ENCODE measurements around the gene JTB.

Gene JTB

DNA sequence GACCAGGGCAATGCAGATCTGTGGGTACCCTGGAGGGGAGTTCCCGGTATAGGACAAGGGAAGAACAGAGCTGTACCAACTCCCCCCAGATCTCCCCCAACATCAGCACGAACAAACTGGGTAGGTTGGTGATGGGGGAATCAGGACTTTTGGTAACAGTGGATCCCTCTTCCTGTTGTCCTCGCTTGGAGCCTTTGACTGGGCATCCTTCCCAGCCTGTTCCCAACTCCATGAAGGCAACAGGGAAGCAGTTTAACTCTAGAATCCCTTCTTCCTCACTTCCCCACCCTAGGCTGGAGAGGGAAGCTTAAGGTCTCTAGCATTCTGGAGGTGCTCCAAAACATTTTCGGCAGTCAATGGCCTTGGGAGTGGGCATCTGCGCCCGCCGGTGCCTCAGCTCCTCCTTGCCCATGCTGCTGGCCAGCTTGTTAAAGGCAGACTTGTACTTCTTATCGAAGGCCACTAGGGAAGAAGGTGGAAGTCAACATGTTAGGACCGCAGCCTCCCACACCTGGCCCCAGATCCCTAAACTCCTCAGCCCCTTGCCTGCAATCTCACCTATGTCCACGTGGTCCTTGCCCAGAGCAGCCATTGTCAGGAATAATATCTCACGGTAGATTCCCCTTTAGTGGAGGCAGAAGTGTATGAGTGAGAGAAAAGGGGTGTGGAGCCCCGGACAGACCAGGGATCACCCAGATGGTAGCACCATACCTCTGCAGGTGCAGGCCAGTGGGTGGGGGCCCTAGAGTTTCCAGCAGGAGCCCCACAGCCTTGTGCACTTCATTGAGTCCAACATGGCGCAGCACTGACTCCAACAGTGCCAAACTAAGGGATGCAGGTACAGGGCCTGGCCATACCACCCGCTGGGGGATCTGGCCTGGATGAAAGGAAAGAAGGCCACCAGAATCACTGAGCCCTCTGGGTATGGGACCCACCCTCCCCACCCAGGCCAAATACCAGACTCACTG is 47.2 kb downstream of the JTB start:
- DNase-seq: no peak

DNA sequence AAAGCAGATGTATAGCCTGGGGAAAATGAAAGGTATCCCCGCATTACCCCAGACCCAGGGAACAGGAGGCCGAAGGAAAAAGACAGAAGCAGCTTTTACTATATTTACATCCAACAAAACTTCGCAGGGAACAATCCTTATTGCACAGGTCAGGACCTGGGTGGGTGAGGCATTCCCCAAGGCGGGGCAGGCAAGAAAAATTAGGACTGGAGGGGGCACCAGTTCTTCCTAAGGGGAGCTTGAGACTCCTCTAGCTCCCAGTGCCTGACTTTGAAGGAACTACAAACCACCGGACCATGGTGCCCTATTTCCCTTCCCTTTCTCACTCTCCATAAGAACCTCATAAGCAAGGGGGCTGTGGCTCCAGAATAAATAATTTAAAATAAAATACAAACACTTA is 48.0 kb downstream of the JTB start:
- DNase-seq: no peak

DNA sequence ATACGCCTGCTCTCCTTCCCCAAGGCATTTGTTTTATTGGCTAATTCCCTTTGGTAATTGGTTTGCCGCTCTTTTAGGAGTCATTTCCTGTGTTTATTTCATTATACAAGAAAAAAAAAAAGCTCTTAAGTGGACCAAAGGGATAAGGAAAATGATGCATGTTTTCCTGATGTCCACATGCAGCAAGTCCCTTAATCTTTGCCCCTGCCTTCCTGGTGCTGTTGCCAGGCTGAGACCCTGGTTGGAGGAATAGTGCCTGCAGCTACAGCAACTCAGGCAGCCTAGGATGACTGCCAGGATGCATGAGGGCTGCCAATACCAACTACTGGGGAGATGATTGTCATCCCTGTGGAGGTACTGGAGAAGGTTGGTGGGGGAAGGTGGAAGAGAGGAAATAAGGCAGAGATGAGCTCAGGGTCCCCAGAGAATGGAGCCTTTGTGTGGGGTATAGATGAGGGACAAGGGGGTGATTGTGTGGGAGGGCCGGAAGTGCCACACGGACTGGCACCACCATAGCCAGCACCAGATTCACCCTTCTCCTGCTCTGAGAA is 48.6 kb downstream of the JTB start:
- DNase-seq: no peak

DNA sequence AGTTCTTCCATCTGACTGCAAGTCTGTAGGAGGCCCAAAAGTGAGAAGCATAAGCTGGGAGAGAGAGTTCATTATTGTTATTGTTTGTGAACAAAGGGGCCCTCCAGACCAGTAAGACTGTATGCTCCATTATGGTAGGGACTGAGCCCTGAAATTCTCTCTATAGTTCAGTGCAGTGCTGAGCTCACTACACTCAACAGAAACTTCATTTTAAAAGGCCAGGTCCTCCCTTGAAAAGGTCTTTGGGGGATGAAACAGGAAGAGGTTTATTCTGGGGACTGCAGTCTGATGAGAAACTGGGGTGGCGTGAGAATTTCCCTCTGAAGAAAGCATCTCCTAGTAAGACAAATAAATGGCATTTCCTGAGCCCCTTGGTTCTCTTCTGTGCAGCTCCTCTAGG is 49.2 kb downstream of the JTB start:
- DNase-seq: no peak

DNA sequence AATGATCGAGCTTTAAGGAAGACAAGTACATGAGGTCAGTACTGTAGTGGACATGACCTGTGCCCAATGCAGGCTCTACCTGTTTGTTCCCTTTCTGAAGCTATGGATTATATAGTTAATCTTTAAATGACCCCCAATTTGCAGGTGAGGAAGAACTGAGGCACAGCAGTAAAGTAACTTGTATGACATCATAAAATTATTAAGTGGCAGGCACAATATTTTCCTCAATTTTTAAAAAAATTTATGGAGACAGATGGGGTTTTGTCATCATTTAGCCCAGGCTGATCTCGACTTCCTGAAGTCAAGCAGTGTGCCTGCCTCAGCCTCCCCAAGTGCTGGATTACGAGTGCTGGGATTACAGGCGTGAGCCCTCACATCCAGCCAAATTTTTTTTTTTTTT is 51.1 kb downstream of the JTB start:
- no peak for DNase-seq

All from NCI-H1092 (cell line).